IMR-90 (cell line): ENCODE data around the gene TDRD3. TPM values are rescaled to one million over a fixed set of nuclear protein-coding genes. Genes with fewer than 3 reads are reported as not detected.
A peak's percentile ranks its signal among the peaks of the same experiment; 100 is the strongest.

Source experiments
- ATAC-seq: fragments of 200-7000 bp; cut with Tn5 transposase; 2 replicates; pipeline ENCODE4 v1.9.1; 2020; ENCODE audit warnings: low read depth, mild to moderate bottlenecking, moderate library complexity
- BruUV-seq: library from RNA; stranded (reverse); fragments of 400-500 nt; replicated peaks from 2 replicates; lab custom pipeline; 2021; lab: Mats Ljungman, UMichigan
- CTCF ChIA-PET: fragments of 300-600 bp; formaldehyde crosslinking; extraction: SDS; loops from one replicate; lab custom pipeline; 2021; ENCODE audit warnings: antibody characterized with exemption; lab: Yijun Ruan, JAX
- POLR2A ChIA-PET: fragments of 300-600 bp; sonication (Branson Sonifier 250); formaldehyde crosslinking; loops from one replicate; lab custom pipeline; 2022; ENCODE audit warnings: antibody characterized with exemption; ENCODE audit not compliant: unreplicated experiment; lab: Charles Lee
- DNase-seq: peaks from one replicate; pipeline ENCODE4 v3.0.0; 2013
- H2AFZ ChIP-seq: replicated peaks from 2 replicates; pipeline ENCODE3; 2013; ENCODE audit warnings: low read length, mild to moderate bottlenecking; ENCODE audit not compliant: poor library complexity
- H2AK5ac ChIP-seq: 2 replicates; pipeline ENCODE4 v1.6.1; 2013; ENCODE audit warnings: low read depth, low read length, inconsistent platforms
- H2AK9ac ChIP-seq: replicated peaks from 2 replicates; pipeline ENCODE3; 2013; ENCODE audit warnings: mild to moderate bottlenecking, low read depth, low read length, moderate library complexity; ENCODE audit not compliant: poor library complexity
- H2BK120ac ChIP-seq: 2 replicates; pipeline ENCODE4 v1.6.1; 2013; ENCODE audit warnings: low read depth, low read length, inconsistent platforms
- H2BK15ac ChIP-seq: 3 replicates; pipeline ENCODE4 v1.6.1; 2013; ENCODE audit warnings: low read depth, low read length, inconsistent platforms
- H2BK20ac ChIP-seq: 2 replicates; pipeline ENCODE4 v1.6.1; 2013; ENCODE audit warnings: low read depth, mild to moderate bottlenecking, inconsistent platforms, low read length, moderate library complexity
- H2BK5ac ChIP-seq: 2 replicates; pipeline ENCODE4 v1.6.1; 2013; ENCODE audit warnings: mild to moderate bottlenecking, low read depth, low read length, inconsistent platforms; ENCODE audit not compliant: poor library complexity, severe bottlenecking
- H3K14ac ChIP-seq: replicated peaks from 2 replicates; pipeline ENCODE4 v1.6.1; 2013; ENCODE audit warnings: low read depth, low read length, inconsistent platforms
- H3K18ac ChIP-seq: 2 replicates; pipeline ENCODE4 v1.6.1; 2013; ENCODE audit warnings: low read depth, low read length, control low read depth
- H3K23ac ChIP-seq: 2 replicates; pipeline ENCODE4 v1.6.1; 2013; ENCODE audit warnings: low read depth, low read length, inconsistent platforms
- H3K27ac ChIP-seq: 2 replicates; pipeline ENCODE4 v1.5.1; 2013; ENCODE audit warnings: mild to moderate bottlenecking, control low read depth, low read length; ENCODE audit not compliant: insufficient read depth
- H3K27me3 ChIP-seq: 2 replicates; pipeline ENCODE4 v1.6.1; 2013; ENCODE audit warnings: low read length; ENCODE audit not compliant: control insufficient read depth, insufficient read depth
- H3K36me3 ChIP-seq: 2 replicates; pipeline ENCODE4 v1.6.1; 2013; ENCODE audit warnings: low read length, mixed read lengths; ENCODE audit not compliant: control insufficient read depth, insufficient read depth
- H3K4ac ChIP-seq: 2 replicates; pipeline ENCODE4 v1.6.1; 2013; ENCODE audit warnings: low read depth, low read length, inconsistent platforms
- H3K4me1 ChIP-seq: 2 replicates; pipeline ENCODE4 v1.6.1; 2013; ENCODE audit warnings: low read length, mixed read lengths; ENCODE audit not compliant: control insufficient read depth, insufficient read depth
- H3K4me2 ChIP-seq: 2 replicates; pipeline ENCODE4 v1.6.1; 2013; ENCODE audit warnings: low read depth, mild to moderate bottlenecking, control low read depth, low read length, moderate library complexity
- H3K4me3 ChIP-seq: 2 replicates; pipeline ENCODE4 v1.5.1; 2013; ENCODE audit warnings: low read depth, mild to moderate bottlenecking, control low read depth, low read length, moderate library complexity; ENCODE audit not compliant: insufficient read depth
- H3K56ac ChIP-seq: 2 replicates; pipeline ENCODE4 v1.6.1; 2013; ENCODE audit warnings: low read length, inconsistent platforms; ENCODE audit not compliant: insufficient read depth; ENCODE audit errors: extremely low read depth
- H3K79me1 ChIP-seq, 2 experiments: 2 replicates each; pipeline ENCODE4 v1.6.1; 2013; ENCODE audit warnings: low read length in 2 of 2, inconsistent platforms in 1 of 2, low read depth in 1 of 2
- H3K9ac ChIP-seq: 2 replicates; pipeline ENCODE4 v1.6.1; 2013; ENCODE audit warnings: low read depth, low read length, control low read depth
- H3K9me1 ChIP-seq: 2 replicates; pipeline ENCODE4 v1.6.1; 2013; ENCODE audit warnings: low read length, inconsistent platforms; ENCODE audit not compliant: insufficient read depth
- H3K9me3 ChIP-seq: 2 replicates; pipeline ENCODE4 v1.6.1; 2013; ENCODE audit warnings: low read length; ENCODE audit not compliant: control insufficient read depth, insufficient read depth
- H4K20me1 ChIP-seq: 2 replicates; pipeline ENCODE4 v1.6.1; 2013; ENCODE audit warnings: low read length, inconsistent platforms; ENCODE audit not compliant: insufficient read depth
- H4K5ac ChIP-seq: 2 replicates; pipeline ENCODE4 v1.6.1; 2013; ENCODE audit warnings: mild to moderate bottlenecking, low read depth, low read length, control low read depth
- H4K8ac ChIP-seq, 2 experiments: 2 replicates each; pipeline ENCODE4 v1.6.1; 2013; ENCODE audit warnings: low read depth in 2 of 2, low read length in 2 of 2, control low read depth in 1 of 2, inconsistent platforms in 1 of 2
- H4K91ac ChIP-seq: 2 replicates; pipeline ENCODE4 v1.6.1; 2013; ENCODE audit warnings: low read depth, low read length, inconsistent platforms; ENCODE audit not compliant: insufficient read depth
- BHLHE40 ChIP-seq: fragments of 150-350 bp; IDR thresholded peaks from 2 replicates; pipeline ENCODE4 v1.6.1; 2016; ENCODE audit warnings: mild to moderate bottlenecking, low read depth, low read length
- CEBPB ChIP-seq: IDR thresholded peaks from 2 replicates; pipeline ENCODE4 v1.6.1; 2012; ENCODE audit warnings: low read depth, low read length, improper control_type of control experiment
- ELK1 ChIP-seq: fragments of 150-350 bp; IDR thresholded peaks from 2 replicates; pipeline ENCODE4 v1.6.1; 2016; ENCODE audit warnings: low read depth, mild to moderate bottlenecking, low read length, moderate library complexity, borderline replicate concordance
- FOS ChIP-seq: fragments of 150-350 bp; IDR thresholded peaks from 2 replicates; pipeline ENCODE4 v1.6.1; 2016; ENCODE audit warnings: low read depth, low read length
- MAFK ChIP-seq: IDR thresholded peaks from 2 replicates; pipeline ENCODE4 v1.6.1; 2012; ENCODE audit warnings: low read depth, low read length, improper control_type of control experiment
- MXI1 ChIP-seq: IDR thresholded peaks from 2 replicates; pipeline ENCODE4 v1.6.1; 2012; ENCODE audit warnings: low read depth, mild to moderate bottlenecking, low read length, moderate library complexity, borderline replicate concordance
- NFE2L2 ChIP-seq: fragments of 150-350 bp; IDR thresholded peaks from 2 replicates; pipeline ENCODE4 v1.6.1; 2016; ENCODE audit warnings: low read depth, mild to moderate bottlenecking, low read length
- RAD21 ChIP-seq: IDR thresholded peaks from 2 replicates; pipeline ENCODE4 v1.6.1; 2012; ENCODE audit warnings: low read length, improper control_type of control experiment
- RCOR1 ChIP-seq: IDR thresholded peaks from 2 replicates; pipeline ENCODE4 v1.6.1; 2012; ENCODE audit warnings: mild to moderate bottlenecking, low read length, improper control_type of control experiment; ENCODE audit not compliant: insufficient replicate concordance
- SMC3 ChIP-seq: fragments of 150-350 bp; IDR thresholded peaks from 2 replicates; pipeline ENCODE4 v1.6.1; 2016; ENCODE audit warnings: low read depth, mild to moderate bottlenecking, antibody characterized with exemption, low read length, moderate library complexity
- USF2 ChIP-seq: fragments of 150-350 bp; IDR thresholded peaks from 2 replicates; pipeline ENCODE4 v1.6.1; 2017; ENCODE audit warnings: mild to moderate bottlenecking, antibody characterized with exemption, low read length, low read depth
- dilution Hi-C: fragments of 300-500 bp; cut with HindIII; formaldehyde crosslinking; loops from one replicate; pipeline ENCODE4 v1.14.3; 2018; ENCODE audit warnings: low sequenced_read_pairs; ENCODE audit not compliant: unreplicated experiment
- in situ Hi-C: fragments of 300-500 bp; cut with MboI; formaldehyde crosslinking; loops from 3 replicates; pipeline ENCODE4 v1.14.3; 2019; ENCODE audit warnings: low sequenced_read_pairs, inconsistent platforms, mixed read lengths
- intact Hi-C: fragments of 100-400 bp; cut with micrococcal nuclease; formaldehyde crosslinking; loops from 2 replicates; pipeline ENCODE4 v1.10.0; 2022
- polyA plus RNA-seq, 3 experiments: library from polyadenylated mRNA; depleted of rRNA; stranded (reverse); fragments of >200 nt; gene quantifications; 2 replicates each; pipeline ENCODE4 v1.2.3, GENCODE V29; 2012; ENCODE audit warnings: low replicate concordance in 1 of 3
- total RNA-seq: library from RNA; depleted of rRNA; stranded (reverse); fragments of >200 nt; gene quantifications from 2 replicates; pipeline ENCODE4 v1.2.3, GENCODE V29; 2012

Gene TDRD3
- total and polyA plus RNA-seq, 2 of the 4 experiments (the other 2 are of a cell fraction), result 3.9 to 12.0 TPM

- Histone ChIP-seq H3K79me1 (peaks cover 22 to 28% of the 10 kb centered on the region in 2 experiments), H3K27ac (no peak overlapping the region), H3K4me2 (no peak overlapping the region), H2BK20ac (no peak overlapping the region), H4K91ac (no peak overlapping the region), H3K18ac (no peak overlapping the region), H3K9me1 (no peaks in the 10 kb centered on the region), H3K23ac (no peak overlapping the region), H2AK9ac (no peak overlapping the region), H3K56ac (no peak overlapping the region), H2AFZ (no peak overlapping the region), H3K9ac (no peak overlapping the region), H3K9me3 (no peaks in the 10 kb centered on the region), H3K14ac (no peak overlapping the region), H3K27me3 (no peaks in the 10 kb centered on the region), H4K5ac (no peak overlapping the region), H2BK15ac (no peak overlapping the region), H2BK120ac (no peak overlapping the region), H3K4ac (no peak overlapping the region), H3K4me3 (no peak overlapping the region), H4K20me1 (peaks cover 3% of the 10 kb centered on the region; the same call in 1 of the 2 replicates), H2BK5ac (no peak overlapping the region), H3K4me1 (peaks cover 5% of the 10 kb centered on the region; the same call in 1 of the 2 replicates), H4K8ac (no peak overlapping the region), H3K36me3 (no peaks in the 10 kb centered on the region), H2AK5ac (no peak overlapping the region)
- CTCF ChIA-PET, result no interaction called here
- dilution Hi-C loops (no loop called here), in situ Hi-C loops (no loop called here), intact Hi-C loops (no loop called here)
- ATAC-seq (no peak), DNase-seq (peak; percentile 5)
- POLR2A ChIA-PET, result no interaction called here
- TF ChIP-seq SMC3 (no peak), BHLHE40 (no peak), FOS (no peak), RCOR1 (no peak), NFE2L2 (no peak), MAFK (no peak), CEBPB (no peak), RAD21 (no peak), MXI1 (no peak), USF2 (no peak), ELK1 (no peak)
- no TSS peak for BruUV-seq
Measured at GRCh38 chr13:60402022-60402421, 5.0 kb downstream of the TDRD3 start.
